Fibroblast of skin of back (primary cell): ENCODE data around the gene ZCCHC8.
"Not testable (repeated sequence)": the region's sequence is repeated elsewhere in the genome, so short reads cannot be mapped to it uniquely, and the experiment has no call there.

Experiments
- DNase-seq: peaks from one replicate; pipeline ENCODE4 v3.0.0-alpha.2; 2013

The ZCCHC8 gene

GRCh38 chr12:122471324-122472226 lies 29.2 kb downstream of the ZCCHC8 start:
- peak; percentile 79 for DNase-seq

GRCh38 chr12:122470576-122470975 lies 30.2 kb downstream of the ZCCHC8 start:
- not testable (repeated sequence) for DNase-seq

- DNase-seq: not testable (repeated sequence)
These were observed 30.9 kb downstream of the ZCCHC8 start for GRCh38 chr12:122469856-122470255.

DNA sequence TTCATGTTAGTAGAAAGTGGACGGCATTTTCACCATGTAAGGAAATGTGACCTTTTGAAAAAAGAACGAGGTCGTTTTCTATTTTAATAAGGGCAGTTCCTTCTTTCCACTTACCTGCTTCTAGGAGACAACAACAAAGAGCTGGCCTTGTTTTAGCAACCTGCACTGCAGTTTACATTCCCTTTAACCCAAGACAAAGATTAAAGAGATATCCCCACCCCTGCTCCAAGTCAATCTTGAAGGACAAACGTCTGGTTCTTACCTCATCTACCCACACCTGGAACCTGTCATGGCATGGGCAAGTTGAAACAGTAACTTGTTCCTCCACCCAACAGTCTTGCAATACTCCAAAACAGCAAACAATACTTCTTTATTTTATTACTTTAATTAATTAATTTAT lies 32.7 kb downstream of the ZCCHC8 start:
- no peak for DNase-seq

GRCh38 chr12:122464317-122465042 lies 36.3 kb downstream of the ZCCHC8 start:
- peak; percentile 92 for DNase-seq

DNA sequence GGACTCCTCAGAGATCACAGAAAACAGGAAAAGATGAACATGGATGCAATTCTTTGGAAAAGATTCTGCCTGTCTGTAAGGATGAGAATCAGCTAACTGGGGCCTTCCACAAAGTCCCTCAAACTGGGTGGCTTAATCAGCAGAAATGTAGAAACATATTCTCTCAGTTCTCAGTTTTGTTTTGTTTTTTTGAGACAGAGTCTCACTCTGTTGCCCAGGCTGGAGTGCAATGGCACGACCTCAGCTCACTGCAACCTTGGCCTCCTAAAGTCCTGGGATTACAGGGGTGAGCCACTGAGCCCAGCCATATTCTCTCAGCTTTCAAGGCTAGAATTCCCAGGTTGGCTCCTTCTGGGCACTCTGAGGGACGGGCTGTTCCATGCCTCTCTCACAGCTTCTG lies 40.1 kb downstream of the ZCCHC8 start:
- no peak for DNase-seq

- DNase-seq: no peak
These were observed 40.7 kb downstream of the ZCCHC8 start for GRCh38 chr12:122460061-122460460.

GRCh38 chr12:122459211-122459610 lies 41.5 kb downstream of the ZCCHC8 start:
- no peak for DNase-seq

- DNase-seq: no peak
These were observed 42.4 kb downstream of the ZCCHC8 start for GRCh38 chr12:122458105-122459035.

- DNase-seq: no peak
These were observed 43.1 kb downstream of the ZCCHC8 start for GRCh38 chr12:122457627-122458026.

GRCh38 chr12:122454739-122455138 lies 46.0 kb downstream of the ZCCHC8 start:
- no peak for DNase-seq

- no peak for DNase-seq
These were observed 46.4 kb downstream of the ZCCHC8 start for GRCh38 chr12:122454250-122454721.

DNA sequence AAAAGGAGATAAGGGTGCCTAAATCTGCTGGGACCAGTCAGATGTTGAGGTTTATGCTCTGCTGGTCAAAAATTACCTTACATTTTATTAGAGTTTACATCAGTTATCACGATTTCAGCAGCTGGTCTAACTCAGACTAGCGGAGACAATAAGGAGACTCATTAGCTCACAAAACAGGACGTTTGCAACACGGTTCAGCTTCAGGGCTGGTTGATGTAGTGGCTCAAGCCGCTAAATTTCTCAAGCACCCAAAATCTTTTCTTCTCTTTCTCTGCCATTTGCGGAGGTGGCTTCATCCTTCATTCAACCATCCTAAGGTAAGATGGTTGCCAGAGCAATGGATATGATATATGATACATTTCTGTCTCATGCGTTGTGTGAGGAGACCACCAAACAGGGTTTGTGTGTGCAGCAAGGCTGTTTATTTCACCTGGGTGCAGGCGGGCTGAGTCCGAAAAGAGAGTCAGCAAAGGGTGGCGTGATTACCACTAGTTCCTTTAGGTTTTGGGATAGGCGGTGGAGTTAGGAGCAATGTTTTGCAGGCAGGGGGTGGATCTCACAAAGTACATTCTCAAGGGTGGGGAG lies 47.9 kb downstream of the ZCCHC8 start:
- no peak for DNase-seq

GRCh38 chr12:122449317-122449716 lies 51.4 kb downstream of the ZCCHC8 start:
- DNase-seq: peak; percentile 91

GRCh38 chr12:122447825-122448224 lies 52.9 kb downstream of the ZCCHC8 start:
- not testable (repeated sequence) for DNase-seq

GRCh38 chr12:122446390-122446789 lies 54.3 kb downstream of the ZCCHC8 start:
- not testable (repeated sequence) for DNase-seq

DNA sequence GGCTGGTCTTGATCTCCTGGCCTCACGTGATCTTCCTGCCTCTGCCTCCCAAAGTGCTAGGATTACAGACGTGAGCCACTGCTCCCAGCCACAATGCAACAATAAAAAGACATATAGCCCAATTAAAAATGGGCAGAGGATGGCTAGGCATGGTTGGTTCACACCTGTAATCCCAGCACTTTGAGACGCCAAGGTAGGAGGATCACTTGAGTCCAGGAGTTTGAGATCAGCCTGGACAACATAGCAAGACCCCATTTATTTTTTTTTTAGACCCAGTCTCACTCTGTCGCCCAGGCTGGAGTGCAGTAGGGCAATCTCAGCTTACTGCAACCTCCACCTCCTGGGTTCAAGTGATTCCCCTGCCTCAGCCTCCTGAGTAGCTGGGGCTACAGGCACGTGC lies 56.7 kb downstream of the ZCCHC8 start:
- DNase-seq: not testable (repeated sequence)

GRCh38 chr12:122438822-122439221 lies 61.9 kb downstream of the ZCCHC8 start:
- not testable (repeated sequence) for DNase-seq

GRCh38 chr12:122437656-122438121 lies 63.0 kb downstream of the ZCCHC8 start:
- DNase-seq: peak; percentile 64

GRCh38 chr12:122435186-122435585 lies 65.5 kb downstream of the ZCCHC8 start:
- DNase-seq: no peak

GRCh38 chr12:122429043-122429442 lies 71.7 kb downstream of the ZCCHC8 start:
- not testable (repeated sequence) for DNase-seq

DNA sequence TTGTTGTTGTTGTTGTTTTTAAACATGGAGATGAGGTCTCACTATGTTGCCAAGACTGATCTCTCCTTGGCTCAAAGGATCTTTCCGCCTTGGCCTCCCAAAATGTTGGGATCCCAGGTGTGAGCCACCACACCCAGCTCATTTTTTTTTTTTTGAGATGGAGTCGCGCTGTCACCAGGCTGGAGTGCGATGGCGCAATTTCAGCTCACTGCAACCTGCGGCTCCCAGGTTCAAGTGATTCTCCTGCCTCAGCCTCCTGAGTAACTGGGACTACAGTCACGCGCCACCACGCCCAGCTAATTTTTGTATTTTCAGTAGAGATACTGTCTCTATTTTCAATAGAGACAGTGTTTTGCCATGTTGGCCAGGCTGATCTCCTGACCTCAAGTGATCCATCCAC lies 73.3 kb downstream of the ZCCHC8 start:
- DNase-seq: no peak
